Activated CD4-positive, CD25-positive, alpha-beta regulatory T cell (primary cell): Measurements from ENCODE around the gene NOL9.
"Not testable (repeated sequence)": the region's sequence is repeated elsewhere in the genome, so short reads cannot be mapped to it uniquely, and the experiment has no call there.

Experiments used
- DNase-seq, 4 experiments: peaks; one replicate each; lab custom pipeline; 2025; lab: John Stamatoyannopoulos, UW

NOL9 gene

GRCh38 chr1:6554031-6554906, at the start of gene NOL9:
NOL9 (minus strand) TSS chr1:6554513; CDS start chr1:6554502, 11 bp downstream.
- peak; percentile 91 to 94 (median 92) for DNase-seq

- peak in 2 of 4 experiments; percentile 26 to 29 for DNase-seq
Measured at GRCh38 chr1:6603238-6603914, 49.1 kb upstream of the NOL9 start.

GRCh38 chr1:6602669-6603237, 48.4 kb upstream of the NOL9 start, which contains the start of gene KLHL21:
KLHL21 (minus strand) TSS chr1:6602869; CDS start chr1:6602817, 52 bp downstream.
- peak; percentile 71 to 85 (median 81) for DNase-seq

- DNase-seq: no peak
Measured at GRCh38 chr1:6601923-6602668, 47.8 kb upstream of the NOL9 start.

- DNase-seq: peak; percentile 21 to 66 (median 48)
Measured at GRCh38 chr1:6601049-6601922, 47.0 kb upstream of the NOL9 start.

- no peak for DNase-seq
Measured at GRCh38 chr1:6600410-6601048, 46.2 kb upstream of the NOL9 start.

GRCh38 chr1:6599991-6600390, 45.7 kb upstream of the NOL9 start:
- DNase-seq: not testable (repeated sequence)

GRCh38 chr1:6599141-6599975, 45.0 kb upstream of the NOL9 start:
- DNase-seq: peak; percentile 11 to 28 (median 22)

- no peak for DNase-seq
Measured at GRCh38 chr1:6597777-6598131, 43.4 kb upstream of the NOL9 start.

GRCh38 chr1:6596886-6597776, 42.8 kb upstream of the NOL9 start:
- no peak for DNase-seq

GRCh38 chr1:6596351-6596750, 42.0 kb upstream of the NOL9 start:
- no peak for DNase-seq

- no peak for DNase-seq
Measured at GRCh38 chr1:6594977-6595740, 40.8 kb upstream of the NOL9 start.

- DNase-seq: no peak
Measured at GRCh38 chr1:6593810-6594209, 39.5 kb upstream of the NOL9 start.

GRCh38 chr1:6592865-6593593, 38.7 kb upstream of the NOL9 start:
- DNase-seq: no peak

GRCh38 chr1:6592441-6592840, 38.1 kb upstream of the NOL9 start:
- DNase-seq: no peak

- no peak for DNase-seq
Measured at GRCh38 chr1:6591644-6592043, 37.3 kb upstream of the NOL9 start.

GRCh38 chr1:6591222-6591621, 36.9 kb upstream of the NOL9 start:
- DNase-seq: no peak
